ENCODE results near the gene DDIT4L. TPM values are rescaled to one million over a fixed set of nuclear protein-coding genes. Genes with fewer than 3 reads are reported as not detected.

The DDIT4L gene
- total and polyA plus RNA-seq, 2 of the 8 experiments (the other 6 are each of a cell fraction or from before 2014, with no cell fraction given) = 3.5 to 6.0 TPM

DNA sequence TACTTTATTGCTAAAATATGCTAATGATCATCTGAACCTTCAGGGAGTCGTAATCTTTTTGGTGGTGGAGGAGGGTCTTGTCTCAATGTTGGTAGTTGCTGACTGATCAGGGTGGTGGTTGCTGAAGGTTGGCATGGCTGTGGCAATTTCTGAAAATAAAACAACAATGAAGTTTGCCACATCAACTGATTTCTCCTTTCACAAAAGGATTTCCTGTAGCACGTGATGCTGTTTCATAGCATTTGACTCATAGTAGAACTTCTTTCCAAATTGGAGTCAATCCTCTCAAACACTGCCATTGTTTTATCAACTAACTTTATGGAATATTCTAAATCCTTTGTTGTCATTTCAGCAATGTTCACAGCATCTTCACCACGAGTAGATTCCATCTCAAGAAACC, 19.3 kb downstream of the DDIT4L start (continued):
- TF ChIP-seq MAFK (IDR thresholded peaks at IDR 0.05; ENCODE audit: low read depth, low read length) (no peak), POU5F1 (IDR thresholded peaks at IDR 0.05; ENCODE audit: low read depth, low read length) (no peak), RXRA (IDR thresholded peaks at IDR 0.05; ENCODE audit: insufficient read depth, low read depth, low read length) (no peak), GABPA (IDR thresholded peaks at IDR 0.05; ENCODE audit: borderline replicate concordance, insufficient read depth, low read length) (no peak), EZH2 (IDR thresholded peaks at IDR 0.05; ENCODE audit: low read depth, low read length, severe bottlenecking) (no peak), SIX5 (IDR thresholded peaks at IDR 0.05; ENCODE audit: low read depth, low read length) (no peak)
